HG03469 (cell line): Measurements from ENCODE around the gene ZMAT3.

Experiments
- ATAC-seq: cut with Tn5 transposase; IDR thresholded peaks from one replicate; pipeline ENCODE4 v1.9.1; 2021; ENCODE audit warnings: mild to moderate bottlenecking, moderate library complexity, moderate number of reproducible peaks; ENCODE audit not compliant: unreplicated experiment

Gene ZMAT3

DNA sequence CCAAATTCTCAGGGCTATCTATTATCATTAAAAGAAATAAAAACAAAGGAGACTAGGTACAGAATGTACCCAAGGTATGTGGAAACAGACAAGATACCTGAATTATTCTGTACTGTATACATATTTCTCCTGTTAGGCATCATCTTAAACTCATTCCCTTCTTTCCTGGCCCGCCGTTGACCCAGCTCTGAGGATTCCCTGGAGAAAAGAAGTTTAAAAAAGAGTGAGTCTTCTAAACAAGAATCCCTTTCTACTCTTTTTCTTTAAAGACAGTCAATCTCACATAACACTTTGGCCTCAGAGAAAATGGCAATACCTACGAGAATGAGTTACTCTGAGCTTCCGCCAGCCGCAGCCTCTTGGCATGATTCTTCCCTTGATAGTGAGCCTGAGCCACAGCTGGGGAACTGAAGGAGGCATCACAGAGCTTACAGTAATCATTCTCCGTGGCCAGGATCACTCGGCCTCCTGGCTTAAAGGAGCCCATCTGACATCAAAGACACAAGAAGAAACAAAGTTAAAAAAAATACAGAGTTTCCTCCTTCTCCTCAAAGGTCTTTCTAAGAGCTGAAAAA is 44.2 kb downstream of the ZMAT3 start:
- no peak for ATAC-seq

- ATAC-seq = no peak
These were observed 45.0 kb downstream of the ZMAT3 start for GRCh38 chr3:179026636-179027035.

DNA sequence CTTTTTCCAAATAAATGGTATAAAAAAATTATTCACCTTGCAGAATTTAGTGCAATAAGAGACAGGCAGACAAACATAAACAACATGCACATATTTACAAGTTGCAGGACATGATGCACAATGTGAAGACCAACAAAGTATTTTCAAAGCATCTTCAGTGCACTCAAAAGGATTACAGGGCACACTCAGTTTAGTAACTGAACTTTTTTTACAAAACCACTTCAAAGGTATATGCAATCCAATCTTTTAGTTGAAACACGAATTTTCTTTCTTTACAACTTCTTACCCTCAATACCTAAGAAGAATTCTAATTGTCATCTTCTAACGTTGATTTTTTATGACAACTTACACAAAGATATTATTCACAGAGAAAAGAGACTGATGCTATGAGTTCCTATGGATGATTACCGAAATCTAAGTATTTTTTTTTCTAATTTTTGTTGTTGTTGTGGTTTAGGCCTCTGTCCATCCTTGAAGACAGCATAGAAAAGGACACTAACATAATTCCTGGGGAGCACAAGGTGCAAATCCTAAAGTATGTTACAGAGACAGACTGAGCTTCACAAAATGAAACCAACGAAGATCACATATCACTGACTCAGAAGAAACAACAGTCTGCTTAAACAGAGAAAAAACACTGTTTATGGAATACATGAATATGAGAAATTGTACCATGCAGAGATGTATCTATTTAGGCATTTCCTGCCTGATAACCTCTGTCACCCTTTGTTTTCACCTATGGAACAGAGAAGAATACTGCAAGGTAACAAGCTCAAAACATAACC is 50.3 kb downstream of the ZMAT3 start:
- ATAC-seq = no peak

DNA sequence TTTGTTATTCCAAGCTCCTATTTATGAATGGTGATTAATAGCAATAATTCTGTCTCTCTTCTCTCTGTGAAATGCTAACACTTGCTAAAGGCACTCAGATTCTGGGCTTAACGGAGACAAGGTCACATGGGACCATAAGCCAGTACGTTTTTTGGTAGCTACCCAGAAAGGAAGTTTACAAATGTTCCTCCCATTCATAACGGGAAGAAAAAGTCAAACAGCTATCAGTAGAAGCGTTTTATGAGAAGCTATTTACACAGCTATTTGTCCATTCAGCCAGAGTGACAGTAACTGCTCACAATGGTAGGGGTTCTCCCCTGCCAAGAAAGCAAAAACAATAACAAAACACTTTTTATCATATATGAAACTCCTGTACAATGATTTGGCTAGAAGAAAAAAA is 51.5 kb downstream of the ZMAT3 start:
- ATAC-seq = no peak

DNA sequence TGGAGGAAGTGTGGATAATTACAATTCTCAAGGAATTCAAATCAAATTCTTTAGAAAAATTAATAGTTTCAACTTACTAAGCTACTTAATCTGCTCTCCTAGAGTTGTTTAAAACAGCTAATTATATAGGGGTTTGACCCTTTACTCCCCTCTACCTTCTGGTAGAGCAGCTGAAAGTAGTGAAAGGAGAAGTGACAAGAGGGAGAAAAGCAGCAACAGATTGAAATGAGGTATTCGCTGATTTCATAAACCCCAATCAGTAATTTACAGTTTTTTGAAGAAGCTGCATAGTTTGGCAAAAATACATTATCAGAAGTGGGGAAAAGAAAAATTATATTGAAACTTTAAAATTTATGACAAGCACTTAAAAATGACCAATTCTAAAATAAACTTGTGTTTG is 52.8 kb downstream of the ZMAT3 start:
- no peak for ATAC-seq

DNA sequence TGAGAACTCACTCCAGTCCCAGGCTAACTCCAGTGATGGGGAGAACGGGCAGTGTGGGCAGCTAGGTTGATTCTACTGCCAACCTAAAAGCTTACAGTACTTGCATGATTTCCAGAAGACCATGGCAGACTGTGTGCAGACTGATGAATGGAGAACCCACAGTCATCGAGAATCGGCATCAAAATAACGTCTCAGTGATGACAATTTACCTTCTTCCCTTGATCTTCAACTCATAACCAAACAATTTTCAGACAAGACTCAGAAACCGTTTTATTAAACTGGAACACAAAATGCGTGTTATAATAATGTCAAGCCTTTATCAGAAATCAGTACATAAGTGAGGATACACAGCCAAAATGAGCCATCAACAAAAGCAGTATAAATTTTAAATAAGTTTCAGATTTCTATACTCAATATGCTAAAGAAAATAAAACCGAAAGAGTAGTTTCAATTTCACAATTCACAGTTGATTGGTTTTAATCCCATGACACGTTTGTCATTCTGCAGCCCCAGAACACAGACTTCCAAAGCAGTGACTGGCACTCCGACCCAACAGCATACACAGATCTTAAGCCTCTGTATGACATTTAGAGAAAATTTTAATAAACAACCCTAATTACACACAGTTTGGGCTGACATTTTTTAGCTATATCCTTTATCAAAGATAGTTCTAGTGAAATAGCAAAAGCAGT is 54.5 kb downstream of the ZMAT3 start:
- peak; percentile 39 for ATAC-seq

DNA sequence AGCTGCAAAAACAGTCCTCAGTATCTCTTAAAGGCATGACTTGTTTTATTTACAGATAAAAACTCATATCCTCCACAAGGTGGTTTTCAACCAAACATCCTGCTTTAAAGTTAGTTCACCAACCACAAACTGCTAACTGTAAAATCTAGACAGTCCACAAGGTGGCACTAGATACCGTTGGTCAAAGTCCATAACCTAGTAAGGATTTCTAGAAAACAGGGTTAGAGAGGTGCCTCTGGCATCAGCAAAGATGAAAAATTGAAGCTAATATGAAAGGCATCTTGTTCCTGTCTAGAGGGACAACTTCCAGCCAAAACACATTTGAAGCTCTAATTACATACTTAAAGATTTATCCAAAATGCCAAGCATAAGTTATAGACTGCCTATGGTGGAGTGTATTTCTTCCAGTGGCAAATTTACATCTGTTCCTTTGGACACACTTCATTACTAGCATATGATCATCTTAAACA is 56.0 kb downstream of the ZMAT3 start:
- peak; percentile 57 for ATAC-seq

GRCh38 chr3:179005706-179006105 is 65.9 kb downstream of the ZMAT3 start:
- ATAC-seq = no peak

- ATAC-seq = no peak
These were observed 66.4 kb downstream of the ZMAT3 start for GRCh38 chr3:179005213-179005612.

GRCh38 chr3:179000659-179001058 is 71.0 kb downstream of the ZMAT3 start:
- ATAC-seq = no peak

GRCh38 chr3:179000144-179000543 is 71.5 kb downstream of the ZMAT3 start:
- ATAC-seq = no peak

DNA sequence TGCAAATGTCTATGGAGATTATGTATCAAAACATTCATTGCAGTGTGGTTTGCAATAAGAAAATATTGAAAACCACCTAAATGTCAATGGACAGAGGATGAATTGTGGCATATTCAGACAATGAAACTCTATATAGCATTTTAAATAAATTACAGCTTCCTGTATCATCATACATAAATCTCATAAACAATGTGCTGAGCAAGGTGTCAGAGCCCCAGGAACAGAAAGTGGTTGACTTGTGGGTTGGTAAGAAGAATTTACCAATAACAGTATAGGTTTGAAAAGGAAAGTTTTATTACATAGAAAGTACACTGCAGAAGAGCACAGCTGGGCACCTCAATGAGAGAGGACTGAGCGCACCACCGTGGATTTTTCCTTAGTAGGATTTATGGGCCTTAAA is 75.2 kb downstream of the ZMAT3 start:
- ATAC-seq = no peak

GRCh38 chr3:178990293-178990692 is 81.3 kb downstream of the ZMAT3 start:
- no peak for ATAC-seq

- ATAC-seq = no peak
These were observed 81.8 kb downstream of the ZMAT3 start for GRCh38 chr3:178989821-178990220.

GRCh38 chr3:178987745-178988144 is 83.9 kb downstream of the ZMAT3 start:
- ATAC-seq = no peak

DNA sequence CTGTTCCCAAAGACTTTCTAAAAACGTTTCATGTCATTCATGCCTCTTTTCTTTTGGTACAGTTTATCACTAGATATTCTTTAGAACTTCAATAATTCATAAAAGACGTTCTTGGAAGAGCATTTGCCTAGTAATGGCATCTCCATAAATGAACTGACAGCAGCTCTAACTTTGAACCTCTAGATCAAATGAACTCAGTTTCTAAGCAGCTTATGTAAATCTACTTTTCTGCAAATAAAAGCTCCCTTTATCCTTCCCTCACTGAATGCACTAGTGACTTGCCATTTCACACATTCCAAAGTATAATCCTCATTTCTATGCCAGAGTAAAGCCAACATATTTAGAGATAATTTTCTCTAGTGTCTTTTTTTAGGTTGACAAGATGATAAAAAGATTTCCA is 85.2 kb downstream of the ZMAT3 start:
- no peak for ATAC-seq

- peak; percentile 97 for ATAC-seq
These were observed 89.5 kb downstream of the ZMAT3 start for GRCh38 chr3:178982137-178982536.

DNA sequence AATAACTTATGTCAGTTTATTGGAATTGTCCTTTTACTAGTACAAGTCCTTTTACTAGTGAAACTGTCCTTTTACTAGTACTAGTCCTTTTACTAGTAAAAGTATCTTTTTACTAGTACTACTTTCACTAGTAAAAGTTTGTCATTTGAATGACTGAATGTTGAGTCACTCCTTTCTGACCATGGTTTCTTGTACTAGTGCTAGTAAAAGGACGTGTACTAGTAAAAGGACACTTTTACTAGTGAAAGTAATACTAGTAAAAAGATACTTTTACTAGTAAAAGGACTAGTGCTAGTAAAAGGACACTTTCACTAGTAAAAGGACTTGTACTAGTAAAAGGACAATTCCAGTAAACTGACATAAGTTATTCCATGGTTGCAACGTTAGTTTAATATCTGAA is 96.3 kb downstream of the ZMAT3 start:
- no peak for ATAC-seq

DNA sequence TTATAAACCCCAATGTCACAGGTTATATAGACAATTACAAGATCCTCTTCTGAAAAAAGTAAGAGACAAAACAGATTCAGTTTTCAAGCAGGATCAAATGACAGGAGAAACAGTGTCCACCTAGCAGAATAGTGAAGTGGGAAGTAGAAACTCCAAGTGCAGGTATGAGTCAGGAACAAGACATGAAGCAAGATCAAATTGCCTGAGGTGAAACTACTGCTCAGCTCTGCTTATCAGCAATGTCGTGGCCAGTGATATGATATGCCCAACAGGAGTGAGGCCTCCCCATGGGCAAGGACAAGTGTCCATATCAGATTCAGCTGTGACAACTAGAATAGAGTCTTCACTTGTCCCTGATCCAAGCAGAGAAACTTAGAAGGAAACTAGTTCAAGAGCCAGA is 100.0 kb downstream of the ZMAT3 start:
- no peak for ATAC-seq

DNA sequence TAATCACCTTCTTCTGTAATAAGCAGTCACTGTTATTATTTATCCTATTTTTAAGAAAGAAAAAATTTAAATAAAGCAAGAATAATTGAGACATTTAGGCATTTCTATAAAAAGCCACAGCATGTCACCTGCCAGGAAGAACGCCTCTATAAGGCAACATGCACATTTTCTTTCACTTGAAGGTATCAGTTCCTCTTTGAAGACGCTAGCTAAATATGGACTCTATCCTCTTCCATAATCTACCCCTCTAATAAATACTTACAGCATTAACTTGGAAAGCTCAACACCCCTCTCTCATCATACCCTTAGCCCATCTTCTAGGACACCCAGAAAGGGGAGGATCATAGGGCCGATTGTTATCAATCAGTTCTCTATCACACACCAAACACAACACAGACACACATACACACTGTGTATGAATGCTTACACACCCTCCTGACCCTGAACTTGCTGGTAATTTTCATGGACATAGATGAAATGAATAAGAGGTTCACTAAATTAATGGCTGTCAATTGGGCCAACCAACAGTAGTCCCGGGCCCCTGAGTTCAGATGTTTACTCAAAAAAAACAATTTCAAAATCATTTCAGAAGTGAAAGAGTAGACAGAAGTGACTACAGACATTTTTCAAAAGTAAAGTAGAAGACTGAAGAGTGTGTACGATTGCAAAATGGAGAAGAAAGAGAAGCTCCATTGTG is 102.5 kb downstream of the ZMAT3 start:
- peak; percentile 83 for ATAC-seq
